Measurements from ENCODE around the gene OSCP1. TPM values are rescaled to one million over a fixed set of nuclear protein-coding genes. Genes with fewer than 3 reads are reported as not detected.

Gene OSCP1
- 1 to 10 TPM; 5.7 to 6.2 TPM for total RNA-seq

GRCh38 chr1:36450270-36450918, at the start of gene OSCP1:
Gene OSCP1 (minus strand): TSS chr1:36450451. CDS start chr1:36450369, 82 bp downstream.

GRCh38 chr1:36482724-36483388, 32.6 kb upstream of the OSCP1 start, which contains the start of gene CSF3R:
Gene CSF3R (minus strand): TSS chr1:36482913. CDS start chr1:36479496, 3,417 bp downstream.

GRCh38 chr1:36463803-36464604, 13.8 kb upstream of the OSCP1 start, which contains the start of gene MRPS15:
Gene MRPS15 (minus strand): TSS chr1:36464384. CDS start chr1:36464275, 109 bp downstream.

GRCh38 chr1:36397378-36398230, 52.6 kb downstream of the OSCP1 start, which contains the start of gene LSM10:
Gene LSM10 (minus strand): TSS chr1:36397908. CDS start chr1:36394129, 3,779 bp downstream.

GRCh38 chr1:36385410-36386264, 64.6 kb downstream of the OSCP1 start, which contains the start of gene STK40:
Gene STK40 (minus strand): TSS chr1:36385924. CDS start chr1:36361332, 24,592 bp downstream.

Small RNAs within 50 kb of the gene (small RNA-seq; reads per million reads assigned to genes)
- gene RNU4-27P (0 to 0.26 reads per million in 2 donors), gene SNORA63C (0.93 to 1.6 reads per million in 2 donors)

Other genes with a start within 250 kb of the OSCP1 start
- gene THRAP3, start 226.0 kb downstream of the OSCP1 start, total RNA-seq = 100 to 1,000 TPM; 108 to 144 TPM
- gene SH3D21, start 144.1 kb downstream of the OSCP1 start, total RNA-seq = 1 to 10 TPM; 2.3 to 6.2 TPM
- gene EVA1B, start 126.8 kb downstream of the OSCP1 start, total RNA-seq = 10 to 100 TPM; 54.7 to 74.6 TPM
- gene STK40, start 64.5 kb downstream of the OSCP1 start, total RNA-seq = 10 to 100 TPM; 17.6 to 22.0 TPM
- gene LSM10, start 52.5 kb downstream of the OSCP1 start, total RNA-seq = 10 to 100 TPM; 11.0 to 14.0 TPM
- 100 to 1,000 TPM in 1 of 2 donors, 10 to 100 TPM in 1; 70.9 to 122 TPM for gene MRPS15, start 13.9 kb upstream of the OSCP1 start, total RNA-seq
- gene CSF3R, start 32.5 kb upstream of the OSCP1 start, total RNA-seq = under 1 TPM in 1 of 2 donors, not detected in 1; under 0.01 TPM

Data from melanocyte of skin (primary cell).